GM23338 (cell line): Measurements from ENCODE around the gene PARP11. TPM values are rescaled to one million over a fixed set of nuclear protein-coding genes. Genes with fewer than 3 reads are reported as not detected.

ENCODE experiments used
- ATAC-seq: fragments of 200-7000 bp; cut with Tn5 transposase; 3 replicates; pipeline ENCODE4 v1.9.1; 2020
- DNase-seq: peaks from one replicate; pipeline ENCODE4 v3.0.0-alpha.2; 2015; ENCODE audit warnings: low spot score
- H2AFZ ChIP-seq: fragments of 200-600 bp; sonication (generic); 2 replicates; pipeline ENCODE4 v1.8.0; 2016; ENCODE audit warnings: antibody characterized with exemption, mild to moderate bottlenecking, moderate library complexity
- H3F3A ChIP-seq: fragments of 200-600 bp; sonication (generic); replicated peaks from 2 replicates; pipeline ENCODE4 v1.8.0; 2017; ENCODE audit warnings: antibody characterized with exemption, mixed run types, low read depth
- H3K27ac ChIP-seq: fragments of 200-600 bp; sonication (generic); 2 replicates; pipeline ENCODE4 v1.6.1; 2016; ENCODE audit warnings: low read depth
- H3K27me3 ChIP-seq: fragments of 200-600 bp; sonication (generic); 2 replicates; pipeline ENCODE4 v1.8.0; 2016; ENCODE audit warnings: mild to moderate bottlenecking, mixed run types, moderate library complexity; ENCODE audit not compliant: insufficient read depth
- H3K36me3 ChIP-seq: fragments of 200-600 bp; sonication (generic); 2 replicates; pipeline ENCODE4 v1.8.0; 2016; ENCODE audit warnings: mild to moderate bottlenecking; ENCODE audit not compliant: insufficient read depth
- H3K4me1 ChIP-seq: fragments of 200-600 bp; sonication (generic); 2 replicates; pipeline ENCODE4 v1.8.0; 2016; ENCODE audit warnings: mild to moderate bottlenecking, moderate library complexity; ENCODE audit not compliant: insufficient read depth
- H3K4me2 ChIP-seq: fragments of 200-600 bp; sonication (generic); 2 replicates; pipeline ENCODE4 v1.7.1; 2017; ENCODE audit warnings: mixed run types
- H3K4me3 ChIP-seq: fragments of 200-600 bp; sonication (generic); 2 replicates; pipeline ENCODE4 v1.6.1; 2016; ENCODE audit warnings: mixed run types
- H3K79me2 ChIP-seq: fragments of 200-600 bp; sonication (generic); replicated peaks from 2 replicates; pipeline ENCODE4 v1.8.0; 2017; ENCODE audit warnings: mild to moderate bottlenecking; ENCODE audit not compliant: insufficient read depth
- H3K9me2 ChIP-seq: fragments of 200-600 bp; sonication (generic); 2 replicates; pipeline ENCODE4 v1.8.0; 2017; ENCODE audit not compliant: insufficient read depth
- H4K20me1 ChIP-seq: fragments of 200-600 bp; sonication (generic); replicated peaks from 2 replicates; pipeline ENCODE4 v1.8.0; 2017; ENCODE audit warnings: mild to moderate bottlenecking; ENCODE audit not compliant: insufficient read depth
- H3K27ac Mint-ChIP-seq: 2 replicates; pipeline ENCODE4 v1.8.0; 2020; ENCODE audit warnings: inconsistent platforms, mild to moderate bottlenecking, moderate library complexity, mixed read lengths
- H3K27me3 Mint-ChIP-seq: 3 replicates; pipeline ENCODE4 v1.8.0; 2022; ENCODE audit warnings: low read depth, mild to moderate bottlenecking, moderate library complexity, mixed read lengths, inconsistent platforms; ENCODE audit not compliant: insufficient read depth, poor library complexity
- H3K36me3 Mint-ChIP-seq: 3 replicates; pipeline ENCODE4 v1.8.0; 2021; ENCODE audit warnings: low read depth, mild to moderate bottlenecking, inconsistent platforms, moderate library complexity, mixed read lengths
- H3K4me1 Mint-ChIP-seq: 3 replicates; pipeline ENCODE4 v1.8.0; 2020; ENCODE audit warnings: mild to moderate bottlenecking, inconsistent platforms, mixed read lengths
- H3K4me3 Mint-ChIP-seq: 3 replicates; pipeline ENCODE4 v1.8.0; 2021; ENCODE audit warnings: moderate library complexity, mild to moderate bottlenecking, inconsistent platforms, mixed read lengths
- H3K9me3 Mint-ChIP-seq: 3 replicates; pipeline ENCODE4 v1.8.0; 2020; ENCODE audit warnings: moderate library complexity, mild to moderate bottlenecking, inconsistent platforms, mixed read lengths
- CREB1 ChIP-seq: fragments of 250-450 bp; sonication (Bioruptor Pico); IDR thresholded peaks from 2 replicates; pipeline ENCODE4 v1.5.0; 2020; ENCODE audit warnings: low read depth, mild to moderate bottlenecking, moderate library complexity
- EZH2 ChIP-seq: fragments of 200-600 bp; sonication (generic); IDR thresholded peaks from one replicate; pipeline ENCODE4 v1.8.0; 2017; ENCODE audit warnings: antibody characterized with exemption, mild to moderate bottlenecking, low read depth; ENCODE audit not compliant: unreplicated experiment
- JUNB ChIP-seq: IDR thresholded peaks from one replicate; pipeline ENCODE4 v1.6.1; 2016; ENCODE audit warnings: antibody characterized with exemption; ENCODE audit not compliant: unreplicated experiment
- NANOG ChIP-seq: IDR thresholded peaks from 2 replicates; pipeline ENCODE4 v1.6.1; 2016; ENCODE audit warnings: antibody characterized with exemption, borderline replicate concordance
- POLR2AphosphoS5 ChIP-seq: IDR thresholded peaks from 2 replicates; pipeline ENCODE4 v1.6.1; 2016; ENCODE audit warnings: antibody characterized with exemption, low read depth
- STAT1 ChIP-seq: IDR thresholded peaks from one replicate; pipeline ENCODE4 v1.6.1; 2016; ENCODE audit warnings: antibody characterized with exemption; ENCODE audit not compliant: unreplicated experiment
- ZNF114 ChIP-seq: fragments of 250-450 bp; sonication (Bioruptor Pico); IDR thresholded peaks from 2 replicates; pipeline ENCODE4 v1.5.0; 2020; ENCODE audit warnings: mild to moderate bottlenecking, moderate library complexity
- polyA plus RNA-seq: library from polyadenylated mRNA; unstranded; fragments of >200 nt; fragmentation: Nextera tagmentation; extraction: Ambion mirVana; gene quantifications from 2 replicates; pipeline ENCODE4 v1.2.1, GENCODE V29; 2016
- total RNA-seq: library from RNA; depleted of rRNA; stranded (reverse); fragments of >200 nt; shearing (Covaris generic); gene quantifications from 2 replicates; pipeline ENCODE4 v1.2.3, GENCODE V29; 2014
- TF ChIP-seq, protein P1 (sequence below): fragments of 250-450 bp; sonication (Bioruptor Pico); IDR thresholded peaks from 2 replicates; pipeline ENCODE4 v1.5.0; 2020; ENCODE audit warnings: mild to moderate bottlenecking, moderate library complexity
- TF ChIP-seq, protein P2 (sequence below): IDR thresholded peaks from 2 replicates; pipeline ENCODE4 v1.6.1; 2016; ENCODE audit warnings: antibody characterized with exemption
- TF ChIP-seq, protein P3 (sequence below): IDR thresholded peaks from one replicate; pipeline ENCODE4 v1.6.1; 2018; ENCODE audit warnings: antibody characterized with exemption; ENCODE audit not compliant: unreplicated experiment
- TF ChIP-seq, protein P4 (sequence below), 2 experiments: fragments of 200-600 bp in 1 of 2; sonication (generic) in 1 of 2; conservative IDR thresholded peaks; 2 replicates each; pipeline versions ENCODE4 v1.5.1 to v1.6.1; 2016 to 2017; ENCODE audit warnings: antibody characterized with exemption in 2 of 2, low read depth in 2 of 2, mild to moderate bottlenecking in 2 of 2, moderate library complexity in 1 of 2

The PARP11 gene
- total and polyA plus RNA-seq, 2 experiments from 2014 or later: 4.8 to 11.5 TPM

DNA sequence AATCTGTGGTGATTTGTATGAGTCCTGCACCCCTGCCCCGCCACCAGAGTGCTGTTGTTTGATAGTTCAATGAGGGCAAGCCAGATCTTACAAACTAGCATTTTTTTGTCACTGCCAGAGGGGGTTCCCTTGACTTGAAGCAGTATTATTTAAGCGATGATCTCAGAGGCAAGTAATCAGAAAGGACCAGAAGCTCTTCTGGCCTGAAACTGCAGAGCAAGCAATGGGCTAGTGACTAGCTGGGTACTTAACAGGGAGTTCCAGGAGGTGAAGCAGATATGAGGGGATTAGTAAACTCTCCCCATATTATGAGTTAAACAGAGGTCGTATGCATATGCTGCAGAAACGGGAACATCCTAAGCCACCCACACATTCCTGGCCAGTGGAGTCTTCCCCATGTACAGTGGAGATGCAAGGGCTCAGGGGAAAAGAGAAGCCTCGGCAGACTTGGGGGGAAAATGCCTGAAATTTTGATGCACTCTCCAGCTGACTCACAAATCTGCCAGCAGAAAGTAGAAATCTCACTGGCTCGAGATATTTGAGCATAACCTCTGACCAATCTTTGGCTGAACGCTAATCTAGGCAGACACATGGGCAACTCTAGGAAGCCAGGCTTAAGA lies 112.0 kb downstream of the PARP11 start (continued):
- TF ChIP-seq, protein P1, sequence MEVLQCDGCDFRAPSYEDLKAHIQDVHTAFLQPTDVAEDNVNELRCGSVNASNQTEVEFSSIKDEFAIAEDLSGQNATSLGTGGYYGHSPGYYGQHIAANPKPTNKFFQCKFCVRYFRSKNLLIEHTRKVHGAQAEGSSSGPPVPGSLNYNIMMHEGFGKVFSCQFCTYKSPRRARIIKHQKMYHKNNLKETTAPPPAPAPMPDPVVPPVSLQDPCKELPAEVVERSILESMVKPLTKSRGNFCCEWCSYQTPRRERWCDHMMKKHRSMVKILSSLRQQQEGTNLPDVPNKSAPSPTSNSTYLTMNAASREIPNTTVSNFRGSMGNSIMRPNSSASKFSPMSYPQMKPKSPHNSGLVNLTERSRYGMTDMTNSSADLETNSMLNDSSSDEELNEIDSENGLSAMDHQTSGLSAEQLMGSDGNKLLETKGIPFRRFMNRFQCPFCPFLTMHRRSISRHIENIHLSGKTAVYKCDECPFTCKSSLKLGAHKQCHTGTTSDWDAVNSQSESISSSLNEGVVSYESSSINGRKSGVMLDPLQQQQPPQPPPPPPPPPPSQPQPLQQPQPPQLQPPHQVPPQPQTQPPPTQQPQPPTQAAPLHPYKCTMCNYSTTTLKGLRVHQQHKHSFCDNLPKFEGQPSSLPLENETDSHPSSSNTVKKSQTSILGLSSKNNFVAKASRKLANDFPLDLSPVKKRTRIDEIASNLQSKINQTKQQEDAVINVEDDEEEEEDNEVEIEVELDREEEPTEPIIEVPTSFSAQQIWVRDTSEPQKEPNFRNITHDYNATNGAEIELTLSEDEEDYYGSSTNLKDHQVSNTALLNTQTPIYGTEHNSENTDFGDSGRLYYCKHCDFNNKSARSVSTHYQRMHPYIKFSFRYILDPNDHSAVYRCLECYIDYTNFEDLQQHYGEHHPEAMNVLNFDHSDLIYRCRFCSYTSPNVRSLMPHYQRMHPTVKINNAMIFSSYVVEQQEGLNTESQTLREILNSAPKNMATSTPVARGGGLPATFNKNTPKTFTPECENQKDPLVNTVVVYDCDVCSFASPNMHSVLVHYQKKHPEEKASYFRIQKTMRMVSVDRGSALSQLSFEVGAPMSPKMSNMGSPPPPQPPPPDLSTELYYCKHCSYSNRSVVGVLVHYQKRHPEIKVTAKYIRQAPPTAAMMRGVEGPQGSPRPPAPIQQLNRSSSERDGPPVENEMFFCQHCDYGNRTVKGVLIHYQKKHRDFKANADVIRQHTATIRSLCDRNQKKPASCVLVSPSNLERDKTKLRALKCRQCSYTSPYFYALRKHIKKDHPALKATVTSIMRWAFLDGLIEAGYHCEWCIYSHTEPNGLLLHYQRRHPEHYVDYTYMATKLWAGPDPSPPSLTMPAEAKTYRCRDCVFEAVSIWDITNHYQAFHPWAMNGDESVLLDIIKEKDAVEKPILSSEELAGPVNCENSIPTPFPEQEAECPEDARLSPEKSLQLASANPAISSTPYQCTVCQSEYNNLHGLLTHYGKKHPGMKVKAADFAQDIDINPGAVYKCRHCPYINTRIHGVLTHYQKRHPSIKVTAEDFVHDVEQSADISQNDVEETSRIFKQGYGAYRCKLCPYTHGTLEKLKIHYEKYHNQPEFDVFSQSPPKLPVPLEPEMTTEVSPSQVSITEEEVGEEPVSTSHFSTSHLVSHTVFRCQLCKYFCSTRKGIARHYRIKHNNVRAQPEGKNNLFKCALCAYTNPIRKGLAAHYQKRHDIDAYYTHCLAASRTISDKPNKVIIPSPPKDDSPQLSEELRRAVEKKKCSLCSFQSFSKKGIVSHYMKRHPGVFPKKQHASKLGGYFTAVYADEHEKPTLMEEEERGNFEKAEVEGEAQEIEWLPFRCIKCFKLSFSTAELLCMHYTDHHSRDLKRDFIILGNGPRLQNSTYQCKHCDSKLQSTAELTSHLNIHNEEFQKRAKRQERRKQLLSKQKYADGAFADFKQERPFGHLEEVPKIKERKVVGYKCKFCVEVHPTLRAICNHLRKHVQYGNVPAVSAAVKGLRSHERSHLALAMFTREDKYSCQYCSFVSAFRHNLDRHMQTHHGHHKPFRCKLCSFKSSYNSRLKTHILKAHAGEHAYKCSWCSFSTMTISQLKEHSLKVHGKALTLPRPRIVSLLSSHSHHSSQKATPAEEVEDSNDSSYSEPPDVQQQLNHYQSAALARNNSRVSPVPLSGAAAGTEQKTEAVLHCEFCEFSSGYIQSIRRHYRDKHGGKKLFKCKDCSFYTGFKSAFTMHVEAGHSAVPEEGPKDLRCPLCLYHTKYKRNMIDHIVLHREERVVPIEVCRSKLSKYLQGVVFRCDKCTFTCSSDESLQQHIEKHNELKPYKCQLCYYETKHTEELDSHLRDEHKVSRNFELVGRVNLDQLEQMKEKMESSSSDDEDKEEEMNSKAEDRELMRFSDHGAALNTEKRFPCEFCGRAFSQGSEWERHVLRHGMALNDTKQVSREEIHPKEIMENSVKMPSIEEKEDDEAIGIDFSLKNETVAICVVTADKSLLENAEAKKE (CRISPR knock-in tag): no peak
- TF ChIP-seq CREB1 (CRISPR knock-in tag): no peak
- TF ChIP-seq, protein P2, sequence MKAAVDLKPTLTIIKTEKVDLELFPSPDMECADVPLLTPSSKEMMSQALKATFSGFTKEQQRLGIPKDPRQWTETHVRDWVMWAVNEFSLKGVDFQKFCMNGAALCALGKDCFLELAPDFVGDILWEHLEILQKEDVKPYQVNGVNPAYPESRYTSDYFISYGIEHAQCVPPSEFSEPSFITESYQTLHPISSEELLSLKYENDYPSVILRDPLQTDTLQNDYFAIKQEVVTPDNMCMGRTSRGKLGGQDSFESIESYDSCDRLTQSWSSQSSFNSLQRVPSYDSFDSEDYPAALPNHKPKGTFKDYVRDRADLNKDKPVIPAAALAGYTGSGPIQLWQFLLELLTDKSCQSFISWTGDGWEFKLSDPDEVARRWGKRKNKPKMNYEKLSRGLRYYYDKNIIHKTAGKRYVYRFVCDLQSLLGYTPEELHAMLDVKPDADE: no peak

DNA sequence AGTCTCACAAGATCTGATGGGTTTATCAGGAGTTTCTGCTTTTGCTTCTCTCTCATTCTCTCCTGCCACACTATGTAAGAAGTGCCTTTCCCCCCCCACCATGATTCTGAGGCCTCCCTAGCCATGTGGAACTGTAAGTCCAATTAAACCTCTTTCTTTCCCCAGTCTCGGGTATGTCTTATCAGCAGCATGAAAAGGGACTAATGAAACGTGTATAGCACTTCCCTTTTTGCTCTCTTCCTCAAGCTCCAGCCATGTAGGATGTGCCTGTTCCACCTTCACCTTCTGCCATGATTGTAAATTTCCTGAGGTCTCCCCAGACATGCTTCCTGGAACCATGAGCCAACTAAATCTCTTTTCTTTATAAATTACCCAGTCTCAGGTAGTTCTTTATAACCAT lies 113.3 kb downstream of the PARP11 start:
- Histone ChIP-seq H3K9me2 (no peaks in the 10 kb centered on the region), H3K27me3 (no peaks in the 10 kb centered on the region), H3F3A (no peaks in the 10 kb centered on the region; the same call in 1 of the 2 replicates), H3K4me2 (no peak overlapping the region), H3K4me3 (no peak overlapping the region), H3K36me3 (no peaks in the 10 kb centered on the region), H3K27ac (no peak overlapping the region), H2AFZ (no peak overlapping the region), H4K20me1 (no peaks in the 10 kb centered on the region), H3K4me1 (no peaks in the 10 kb centered on the region), H3K79me2 (no peaks in the 10 kb centered on the region)
- Mint-ChIP-seq H3K4me3 (no peak overlapping the region), H3K27ac (no peak overlapping the region), H3K9me3 (no peaks in the 10 kb centered on the region), H3K4me1 (no peaks in the 10 kb centered on the region; the same call in 2 of the 3 replicates), H3K36me3 (no peaks in the 10 kb centered on the region), H3K27me3 (peaks cover 2% of the 10 kb centered on the region)
- ATAC-seq (no peak), DNase-seq (no peak)
- no peak for TF ChIP-seq JUNB
- TF ChIP-seq ZNF114 (CRISPR knock-in tag): no peak
- TF ChIP-seq CREB1 (CRISPR knock-in tag): no peak
- TF ChIP-seq NANOG: no peak
- TF ChIP-seq EZH2: no peak
- TF ChIP-seq, protein P2: no peak
- TF ChIP-seq, protein P3, sequence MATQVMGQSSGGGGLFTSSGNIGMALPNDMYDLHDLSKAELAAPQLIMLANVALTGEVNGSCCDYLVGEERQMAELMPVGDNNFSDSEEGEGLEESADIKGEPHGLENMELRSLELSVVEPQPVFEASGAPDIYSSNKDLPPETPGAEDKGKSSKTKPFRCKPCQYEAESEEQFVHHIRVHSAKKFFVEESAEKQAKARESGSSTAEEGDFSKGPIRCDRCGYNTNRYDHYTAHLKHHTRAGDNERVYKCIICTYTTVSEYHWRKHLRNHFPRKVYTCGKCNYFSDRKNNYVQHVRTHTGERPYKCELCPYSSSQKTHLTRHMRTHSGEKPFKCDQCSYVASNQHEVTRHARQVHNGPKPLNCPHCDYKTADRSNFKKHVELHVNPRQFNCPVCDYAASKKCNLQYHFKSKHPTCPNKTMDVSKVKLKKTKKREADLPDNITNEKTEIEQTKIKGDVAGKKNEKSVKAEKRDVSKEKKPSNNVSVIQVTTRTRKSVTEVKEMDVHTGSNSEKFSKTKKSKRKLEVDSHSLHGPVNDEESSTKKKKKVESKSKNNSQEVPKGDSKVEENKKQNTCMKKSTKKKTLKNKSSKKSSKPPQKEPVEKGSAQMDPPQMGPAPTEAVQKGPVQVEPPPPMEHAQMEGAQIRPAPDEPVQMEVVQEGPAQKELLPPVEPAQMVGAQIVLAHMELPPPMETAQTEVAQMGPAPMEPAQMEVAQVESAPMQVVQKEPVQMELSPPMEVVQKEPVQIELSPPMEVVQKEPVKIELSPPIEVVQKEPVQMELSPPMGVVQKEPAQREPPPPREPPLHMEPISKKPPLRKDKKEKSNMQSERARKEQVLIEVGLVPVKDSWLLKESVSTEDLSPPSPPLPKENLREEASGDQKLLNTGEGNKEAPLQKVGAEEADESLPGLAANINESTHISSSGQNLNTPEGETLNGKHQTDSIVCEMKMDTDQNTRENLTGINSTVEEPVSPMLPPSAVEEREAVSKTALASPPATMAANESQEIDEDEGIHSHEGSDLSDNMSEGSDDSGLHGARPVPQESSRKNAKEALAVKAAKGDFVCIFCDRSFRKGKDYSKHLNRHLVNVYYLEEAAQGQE: no peak
- TF ChIP-seq POLR2AphosphoS5: no peak
- TF ChIP-seq, protein P4, sequence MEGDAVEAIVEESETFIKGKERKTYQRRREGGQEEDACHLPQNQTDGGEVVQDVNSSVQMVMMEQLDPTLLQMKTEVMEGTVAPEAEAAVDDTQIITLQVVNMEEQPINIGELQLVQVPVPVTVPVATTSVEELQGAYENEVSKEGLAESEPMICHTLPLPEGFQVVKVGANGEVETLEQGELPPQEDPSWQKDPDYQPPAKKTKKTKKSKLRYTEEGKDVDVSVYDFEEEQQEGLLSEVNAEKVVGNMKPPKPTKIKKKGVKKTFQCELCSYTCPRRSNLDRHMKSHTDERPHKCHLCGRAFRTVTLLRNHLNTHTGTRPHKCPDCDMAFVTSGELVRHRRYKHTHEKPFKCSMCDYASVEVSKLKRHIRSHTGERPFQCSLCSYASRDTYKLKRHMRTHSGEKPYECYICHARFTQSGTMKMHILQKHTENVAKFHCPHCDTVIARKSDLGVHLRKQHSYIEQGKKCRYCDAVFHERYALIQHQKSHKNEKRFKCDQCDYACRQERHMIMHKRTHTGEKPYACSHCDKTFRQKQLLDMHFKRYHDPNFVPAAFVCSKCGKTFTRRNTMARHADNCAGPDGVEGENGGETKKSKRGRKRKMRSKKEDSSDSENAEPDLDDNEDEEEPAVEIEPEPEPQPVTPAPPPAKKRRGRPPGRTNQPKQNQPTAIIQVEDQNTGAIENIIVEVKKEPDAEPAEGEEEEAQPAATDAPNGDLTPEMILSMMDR (conservative IDR thresholded peaks at IDR 0.05; ENCODE audit: low read depth in 2 of 2): no peak
- TF ChIP-seq STAT1: no peak
